Karpas-422 (cell line): ENCODE results near the gene PDE11A. TPM values are rescaled to one million over a fixed set of nuclear protein-coding genes. Genes with fewer than 3 reads are reported as not detected.

Source experiments
- DNase-seq: peaks from one replicate; pipeline ENCODE4 v3.0.0-alpha.2; 2015
- H2AFZ ChIP-seq: fragments of 200-600 bp; sonication (generic); 2 replicates; pipeline ENCODE4 v1.6.1; 2014; ENCODE audit warnings: antibody characterized with exemption, low read length, mixed read lengths
- H3K27ac ChIP-seq: fragments of 200-600 bp; sonication (generic); 2 replicates; pipeline ENCODE4 v1.5.1; 2014; ENCODE audit warnings: mild to moderate bottlenecking, low read length, moderate library complexity
- H3K27me3 ChIP-seq: fragments of 200-600 bp; sonication (generic); 2 replicates; pipeline ENCODE4 v1.6.1; 2014; ENCODE audit warnings: low read length, mixed read lengths
- H3K36me3 ChIP-seq: fragments of 200-600 bp; sonication (generic); 2 replicates; pipeline ENCODE4 v1.6.1; 2014; ENCODE audit warnings: low read length, mixed read lengths; ENCODE audit not compliant: insufficient read depth
- H3K4me1 ChIP-seq: fragments of 200-600 bp; sonication (generic); 2 replicates; pipeline ENCODE4 v1.6.1; 2014; ENCODE audit warnings: mild to moderate bottlenecking, low read length, mixed read lengths
- H3K4me2 ChIP-seq: fragments of 200-600 bp; sonication (generic); 2 replicates; pipeline ENCODE4 v1.6.1; 2014; ENCODE audit warnings: low read length, low read depth, mild to moderate bottlenecking; ENCODE audit not compliant: poor library complexity, severe bottlenecking
- H3K4me3 ChIP-seq: fragments of 200-600 bp; sonication (generic); 2 replicates; pipeline ENCODE4 v1.5.1; 2014; ENCODE audit warnings: mild to moderate bottlenecking, antibody characterized with exemption, low read length, mixed read lengths
- H3K79me2 ChIP-seq: fragments of 200-600 bp; sonication (generic); 2 replicates; pipeline ENCODE4 v1.6.1; 2014; ENCODE audit warnings: mild to moderate bottlenecking, low read length, mixed read lengths
- H3K9ac ChIP-seq: fragments of 200-600 bp; sonication (generic); 2 replicates; pipeline ENCODE4 v1.6.0; 2014; ENCODE audit warnings: low read length
- H3K9me2 ChIP-seq: fragments of 200-600 bp; sonication (generic), shearing (Covaris generic); replicated peaks from 2 replicates; pipeline ENCODE4 v1.6.0; 2014; ENCODE audit warnings: mild to moderate bottlenecking, low read length, moderate library complexity; ENCODE audit not compliant: insufficient read depth
- H3K9me3 ChIP-seq: fragments of 300-700, 200-600 bp; sonication (generic); 2 replicates; pipeline ENCODE4 v1.6.1; 2014; ENCODE audit warnings: low read length, mixed read lengths
- H4K20me1 ChIP-seq: fragments of 200-600 bp; sonication (generic); 2 replicates; pipeline ENCODE4 v1.6.1; 2014; ENCODE audit warnings: mild to moderate bottlenecking, antibody characterized with exemption, low read length, low read depth; ENCODE audit not compliant: insufficient read depth
- total RNA-seq: library from RNA; depleted of rRNA; stranded (reverse); fragments of >200 nt; shearing (Covaris generic); gene quantifications from 2 replicates; pipeline ENCODE4 v1.2.3, GENCODE V29; 2014; ENCODE audit warnings: low replicate concordance

PDE11A gene
- total RNA-seq, 1 experiment from 2014 or later = 0.52 TPM

DNA sequence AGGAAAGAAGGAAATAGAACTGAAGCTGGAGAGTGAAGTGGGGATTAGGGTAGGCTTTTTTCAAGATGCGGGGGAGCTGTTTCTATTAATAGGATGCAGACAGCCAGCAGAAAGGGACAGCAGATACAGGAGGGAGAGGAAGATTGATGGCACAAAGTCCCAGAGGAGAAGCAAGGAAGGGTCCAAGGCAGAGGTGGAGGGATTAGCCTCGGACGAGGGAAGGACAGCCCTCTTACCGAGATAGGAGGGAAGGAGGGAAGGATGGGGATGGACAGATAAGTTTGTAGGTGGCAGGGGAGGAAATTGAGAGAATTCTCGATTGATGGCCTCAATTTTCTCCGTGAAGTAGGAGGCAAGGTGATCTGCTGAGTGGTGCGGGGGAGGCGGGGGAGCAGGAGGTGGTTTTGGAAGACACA is 362.6 kb downstream of the PDE11A start:
- no peak overlapping the region for H3K4me3 ChIP-seq
- H3K9me3 ChIP-seq = no peaks in the 10 kb centered on the region
- DNase-seq = no peak
- H3K27me3 ChIP-seq = no peaks in the 10 kb centered on the region
- no peaks in the 10 kb centered on the region for H3K36me3 ChIP-seq
- H4K20me1 ChIP-seq = no peaks in the 10 kb centered on the region
- no peak overlapping the region for H3K27ac ChIP-seq
- H3K4me2 ChIP-seq = no peak overlapping the region
- H2AFZ ChIP-seq = no peak overlapping the region
- no peaks in the 10 kb centered on the region for H3K79me2 ChIP-seq
- H3K9me2 ChIP-seq = no peaks in the 10 kb centered on the region
- H3K9ac ChIP-seq = no peak overlapping the region
- H3K4me1 ChIP-seq = no peaks in the 10 kb centered on the region

DNA sequence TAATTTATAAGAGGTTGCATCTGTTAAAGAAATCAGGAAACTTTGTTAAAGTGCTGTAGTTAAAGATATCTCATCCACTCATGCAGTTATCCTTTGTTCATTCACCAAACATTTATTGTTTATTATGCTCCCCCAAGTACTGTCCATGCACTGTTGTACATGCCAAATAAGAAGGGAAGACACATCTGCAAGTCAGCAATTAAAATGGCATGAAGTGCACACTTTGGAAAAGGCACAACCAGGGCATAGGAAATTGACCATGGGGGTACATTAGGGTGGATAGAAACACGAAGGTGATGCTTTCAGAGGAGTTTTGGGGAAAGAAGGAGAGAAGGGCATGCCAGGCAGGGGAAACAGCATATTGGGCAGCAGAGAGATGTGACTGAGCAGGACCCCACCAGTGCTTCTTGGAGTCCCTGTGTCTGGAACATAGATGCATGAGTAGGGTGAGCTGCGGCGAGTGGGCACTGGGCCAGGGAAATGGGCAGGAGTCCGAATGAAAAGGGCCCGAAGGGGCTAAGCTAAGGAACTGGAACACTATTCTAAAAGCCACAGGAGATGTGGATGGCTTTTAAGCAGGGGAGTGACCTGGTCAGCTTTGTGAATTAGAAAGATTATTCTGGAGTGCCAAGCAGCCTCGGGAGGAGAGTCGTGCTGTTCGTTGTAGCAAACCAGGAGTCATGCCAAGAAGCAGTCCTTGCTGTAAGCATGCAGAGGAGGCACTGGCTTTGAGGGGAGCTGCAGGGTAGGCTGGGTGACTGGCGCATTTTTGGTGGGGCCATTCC is 363.7 kb downstream of the PDE11A start:
- Histone ChIP-seq H3K4me3 (no peak overlapping the region), H3K27ac (no peak overlapping the region), H4K20me1 (no peaks in the 10 kb centered on the region), H3K4me2 (no peak overlapping the region), H3K36me3 (no peaks in the 10 kb centered on the region), H3K79me2 (no peaks in the 10 kb centered on the region), H3K9me3 (no peaks in the 10 kb centered on the region), H3K4me1 (no peaks in the 10 kb centered on the region), H3K9ac (no peak overlapping the region), H3K27me3 (no peaks in the 10 kb centered on the region), H3K9me2 (no peaks in the 10 kb centered on the region), H2AFZ (no peak overlapping the region)
- DNase-seq = no peak

DNA sequence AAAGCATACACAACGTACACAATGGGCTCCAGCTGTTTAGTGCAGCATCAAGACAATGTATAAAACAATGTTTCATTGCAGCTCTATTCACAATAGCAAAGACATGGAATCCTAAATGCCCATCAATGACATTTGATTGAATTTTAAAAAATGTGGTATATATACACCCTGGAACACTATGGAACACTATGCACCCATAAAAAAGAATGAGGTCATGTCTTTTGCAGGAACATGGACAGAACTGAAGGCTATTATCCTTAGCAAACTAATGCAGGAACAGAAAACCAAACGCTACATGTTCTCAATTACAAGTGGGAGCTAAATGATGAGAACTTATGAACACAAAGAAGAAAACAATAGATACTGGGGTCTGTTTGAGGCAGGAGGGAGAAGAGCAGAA is 364.5 kb downstream of the PDE11A start:
- no peak overlapping the region for H3K4me3 ChIP-seq
- H3K79me2 ChIP-seq = no peaks in the 10 kb centered on the region
- no peak overlapping the region for H3K4me2 ChIP-seq
- H3K27ac ChIP-seq = no peak overlapping the region
- no peak overlapping the region for H3K9ac ChIP-seq
- H3K36me3 ChIP-seq = no peaks in the 10 kb centered on the region
- H3K4me1 ChIP-seq = no peaks in the 10 kb centered on the region
- no peak for DNase-seq
- H2AFZ ChIP-seq = no peak overlapping the region
- no peaks in the 10 kb centered on the region for H3K27me3 ChIP-seq
- no peaks in the 10 kb centered on the region for H3K9me3 ChIP-seq
- H3K9me2 ChIP-seq = no peaks in the 10 kb centered on the region
- H4K20me1 ChIP-seq = no peaks in the 10 kb centered on the region

DNA sequence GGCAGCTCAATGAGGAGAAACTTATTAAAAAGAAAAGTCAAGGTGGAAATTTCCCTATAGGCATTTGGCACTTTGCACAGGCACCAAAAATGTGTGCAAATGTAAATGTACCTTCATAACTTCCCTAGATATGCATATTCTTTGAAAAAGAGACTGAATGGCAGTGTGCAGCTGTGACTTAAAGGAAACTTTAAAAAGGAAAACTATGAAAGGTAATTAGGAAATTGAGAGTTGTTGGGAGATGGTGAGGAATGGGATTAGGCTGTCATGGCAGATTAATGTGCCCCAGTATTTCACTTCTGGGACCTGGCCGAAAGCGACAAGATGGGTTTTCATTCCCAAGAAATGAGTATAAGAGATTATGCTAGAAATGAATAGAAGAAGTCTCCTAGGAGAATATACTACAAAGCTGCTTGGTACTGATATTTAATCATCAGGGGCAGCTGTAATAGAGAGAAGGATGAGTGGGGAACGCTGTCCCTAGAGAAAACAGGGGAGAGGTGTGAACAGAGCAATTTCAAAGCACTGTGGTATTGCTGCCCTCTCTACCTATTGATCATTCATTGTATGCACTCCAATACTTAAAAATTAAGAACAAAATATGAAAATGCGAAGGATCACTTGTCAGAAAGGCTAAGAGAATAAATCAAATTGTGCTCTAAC is 366.9 kb downstream of the PDE11A start:
- Histone ChIP-seq H2AFZ (no peak overlapping the region), H3K36me3 (no peaks in the 10 kb centered on the region), H4K20me1 (no peaks in the 10 kb centered on the region), H3K9ac (no peak overlapping the region), H3K79me2 (no peaks in the 10 kb centered on the region), H3K27me3 (no peaks in the 10 kb centered on the region), H3K9me3 (no peaks in the 10 kb centered on the region), H3K9me2 (no peaks in the 10 kb centered on the region), H3K4me2 (no peak overlapping the region), H3K4me1 (no peaks in the 10 kb centered on the region), H3K4me3 (no peak overlapping the region), H3K27ac (no peak overlapping the region)
- DNase-seq = no peak

DNA sequence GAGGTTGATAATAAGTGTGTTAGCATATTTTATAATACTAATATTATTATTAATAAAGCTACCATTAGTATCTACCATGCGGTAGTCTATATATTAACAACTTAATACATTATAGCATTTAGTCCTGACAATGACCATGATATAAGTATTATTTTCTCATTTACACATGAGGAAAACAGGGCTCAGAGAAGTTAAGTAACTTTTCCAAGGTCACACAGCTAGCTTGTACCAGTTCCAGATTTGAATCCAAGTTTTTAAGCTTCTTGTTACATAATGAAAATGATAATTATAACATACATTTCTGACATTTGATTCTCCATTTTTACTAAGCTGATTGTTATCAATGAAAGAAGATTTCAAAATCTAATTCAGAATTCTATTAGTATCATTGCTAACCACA is 369.4 kb downstream of the PDE11A start:
- no peaks in the 10 kb centered on the region for H3K4me1 ChIP-seq
- H3K9me2 ChIP-seq = no peaks in the 10 kb centered on the region
- no peak overlapping the region for H3K27ac ChIP-seq
- H3K36me3 ChIP-seq = no peaks in the 10 kb centered on the region
- H3K4me2 ChIP-seq = no peak overlapping the region
- no peak for DNase-seq
- no peak overlapping the region for H3K4me3 ChIP-seq
- no peaks in the 10 kb centered on the region for H3K9me3 ChIP-seq
- H2AFZ ChIP-seq = no peak overlapping the region
- no peaks in the 10 kb centered on the region for H4K20me1 ChIP-seq
- H3K79me2 ChIP-seq = no peaks in the 10 kb centered on the region
- no peaks in the 10 kb centered on the region for H3K27me3 ChIP-seq
- no peak overlapping the region for H3K9ac ChIP-seq

DNA sequence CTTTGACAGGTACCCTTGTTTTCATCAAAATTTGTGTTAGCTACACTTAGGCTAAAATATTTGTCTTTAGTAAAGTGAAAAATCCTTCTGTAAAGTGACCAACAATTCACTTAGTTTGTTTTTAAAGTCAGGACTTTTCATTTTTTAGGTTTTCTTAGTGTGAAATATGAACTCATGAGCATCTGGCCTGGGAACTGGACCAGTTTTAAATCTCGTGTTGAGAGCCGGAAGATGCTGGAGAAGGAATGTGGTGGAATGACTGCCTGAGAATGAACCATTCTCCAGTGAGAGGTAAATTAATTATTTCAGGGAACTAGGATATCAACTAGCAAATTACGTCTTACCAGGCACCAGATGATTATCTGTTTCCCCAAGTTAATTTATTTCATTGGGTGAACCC is 374.3 kb downstream of the PDE11A start:
- H3K4me3 ChIP-seq = no peak overlapping the region
- H3K27me3 ChIP-seq = no peaks in the 10 kb centered on the region
- no peaks in the 10 kb centered on the region for H3K9me2 ChIP-seq
- no peaks in the 10 kb centered on the region for H3K36me3 ChIP-seq
- no peak overlapping the region for H2AFZ ChIP-seq
- no peak overlapping the region for H3K9ac ChIP-seq
- no peaks in the 10 kb centered on the region for H3K79me2 ChIP-seq
- no peak for DNase-seq
- H3K4me1 ChIP-seq = no peaks in the 10 kb centered on the region
- H3K4me2 ChIP-seq = no peak overlapping the region
- H3K27ac ChIP-seq = no peak overlapping the region
- H4K20me1 ChIP-seq = no peaks in the 10 kb centered on the region
- H3K9me3 ChIP-seq = no peaks in the 10 kb centered on the region

- Histone ChIP-seq H3K79me2 (no peaks in the 10 kb centered on the region), H3K27ac (no peak overlapping the region), H4K20me1 (no peaks in the 10 kb centered on the region), H3K27me3 (no peaks in the 10 kb centered on the region), H3K9me3 (no peaks in the 10 kb centered on the region), H3K4me3 (no peak overlapping the region), H3K4me2 (no peak overlapping the region), H3K36me3 (no peaks in the 10 kb centered on the region), H3K4me1 (no peaks in the 10 kb centered on the region), H2AFZ (no peak overlapping the region), H3K9me2 (no peaks in the 10 kb centered on the region), H3K9ac (no peak overlapping the region)
- no peak for DNase-seq
Measured at GRCh38 chr2:177694348-177694747, 378.2 kb downstream of the PDE11A start.

- no peaks in the 10 kb centered on the region for H3K9me2 ChIP-seq
- no peak overlapping the region for H2AFZ ChIP-seq
Measured at GRCh38 chr2:177693658-177694339, 378.8 kb downstream of the PDE11A start.

More at GRCh38 chr2:177693658-177694339, 378.8 kb downstream of the PDE11A start:
- H3K4me1 ChIP-seq = no peaks in the 10 kb centered on the region
- no peaks in the 10 kb centered on the region for H4K20me1 ChIP-seq
- H3K27ac ChIP-seq = no peak overlapping the region
- no peaks in the 10 kb centered on the region for H3K79me2 ChIP-seq
- H3K4me2 ChIP-seq = no peak overlapping the region
- H3K9ac ChIP-seq = no peak overlapping the region
- H3K9me3 ChIP-seq = no peaks in the 10 kb centered on the region
- no peak overlapping the region for H3K4me3 ChIP-seq
- no peak for DNase-seq
- H3K36me3 ChIP-seq = no peaks in the 10 kb centered on the region
- no peaks in the 10 kb centered on the region for H3K27me3 ChIP-seq
